Esophagus muscularis mucosa (tissue), 4 donors: Measurements from ENCODE around the gene FUT8.

ENCODE experiments used
- EP300 ChIP-seq: sonication (generic); formaldehyde crosslinking; IDR thresholded peaks from one replicate; pipeline ENCODE4 v1.6.1; 2017; ENCODE audit warnings: antibody characterized with exemption
- POLR2AphosphoS5 ChIP-seq, 2 donors: sonication (generic); formaldehyde crosslinking; IDR thresholded peaks; one replicate each; pipeline ENCODE4 v1.6.1; 2017; ENCODE audit warnings: antibody characterized with exemption in 2 of 2
- TF ChIP-seq, protein P1 (sequence below), 3 experiments: fragments of 200-600 bp in 2 of 3; fragments of 450-650 bp in 1 of 3; sonication (generic) in 2 of 3; IDR thresholded peaks; one replicate each; pipeline ENCODE4 v1.5.1; 2017 to 2019; ENCODE audit warnings: antibody characterized with exemption in 3 of 3, mild to moderate bottlenecking in 2 of 3, moderate library complexity in 1 of 3

DNA sequence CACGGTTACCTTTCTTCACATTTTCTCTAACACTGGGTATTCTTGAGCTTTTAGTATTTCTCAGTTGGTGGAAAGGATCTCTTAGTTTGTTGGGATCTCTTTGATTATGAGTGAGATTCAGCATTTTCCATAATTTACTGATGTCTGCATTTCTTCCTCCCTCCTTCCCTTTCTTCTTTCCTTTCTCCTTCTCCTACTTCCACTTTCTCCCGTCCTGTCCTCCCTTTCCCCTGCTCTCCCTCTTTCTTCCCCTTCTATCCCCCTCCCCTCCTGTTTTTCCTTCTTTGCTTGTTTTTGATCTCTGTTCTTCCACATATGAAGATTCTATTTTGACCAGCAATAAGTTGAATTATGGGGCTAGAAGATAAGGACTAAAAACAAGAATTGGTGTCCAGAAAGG, 66.9 kb downstream of the FUT8 start:
- TF ChIP-seq, protein P1, sequence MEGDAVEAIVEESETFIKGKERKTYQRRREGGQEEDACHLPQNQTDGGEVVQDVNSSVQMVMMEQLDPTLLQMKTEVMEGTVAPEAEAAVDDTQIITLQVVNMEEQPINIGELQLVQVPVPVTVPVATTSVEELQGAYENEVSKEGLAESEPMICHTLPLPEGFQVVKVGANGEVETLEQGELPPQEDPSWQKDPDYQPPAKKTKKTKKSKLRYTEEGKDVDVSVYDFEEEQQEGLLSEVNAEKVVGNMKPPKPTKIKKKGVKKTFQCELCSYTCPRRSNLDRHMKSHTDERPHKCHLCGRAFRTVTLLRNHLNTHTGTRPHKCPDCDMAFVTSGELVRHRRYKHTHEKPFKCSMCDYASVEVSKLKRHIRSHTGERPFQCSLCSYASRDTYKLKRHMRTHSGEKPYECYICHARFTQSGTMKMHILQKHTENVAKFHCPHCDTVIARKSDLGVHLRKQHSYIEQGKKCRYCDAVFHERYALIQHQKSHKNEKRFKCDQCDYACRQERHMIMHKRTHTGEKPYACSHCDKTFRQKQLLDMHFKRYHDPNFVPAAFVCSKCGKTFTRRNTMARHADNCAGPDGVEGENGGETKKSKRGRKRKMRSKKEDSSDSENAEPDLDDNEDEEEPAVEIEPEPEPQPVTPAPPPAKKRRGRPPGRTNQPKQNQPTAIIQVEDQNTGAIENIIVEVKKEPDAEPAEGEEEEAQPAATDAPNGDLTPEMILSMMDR (IDR thresholded peaks at IDR 0.05), result no peak
- TF ChIP-seq POLR2AphosphoS5 (IDR thresholded peaks at IDR 0.05) (no peak), EP300 (no peak)
